HEK293T (cell line): ENCODE measurements around the gene FH.

Experiments used
- ARNT ChIP-seq: fragments of 450-650 bp; IDR thresholded peaks from 2 replicates; pipeline ENCODE4 v1.6.1; 2017; ENCODE audit warnings: mild to moderate bottlenecking
- SP1 ChIP-seq: fragments of 450-650 bp; IDR thresholded peaks from 2 replicates; pipeline ENCODE4 v1.6.1; 2017
- TARDBP ChIP-seq: fragments of 450-650 bp; IDR thresholded peaks from 2 replicates; pipeline ENCODE4 v1.6.1; 2016

DNA sequence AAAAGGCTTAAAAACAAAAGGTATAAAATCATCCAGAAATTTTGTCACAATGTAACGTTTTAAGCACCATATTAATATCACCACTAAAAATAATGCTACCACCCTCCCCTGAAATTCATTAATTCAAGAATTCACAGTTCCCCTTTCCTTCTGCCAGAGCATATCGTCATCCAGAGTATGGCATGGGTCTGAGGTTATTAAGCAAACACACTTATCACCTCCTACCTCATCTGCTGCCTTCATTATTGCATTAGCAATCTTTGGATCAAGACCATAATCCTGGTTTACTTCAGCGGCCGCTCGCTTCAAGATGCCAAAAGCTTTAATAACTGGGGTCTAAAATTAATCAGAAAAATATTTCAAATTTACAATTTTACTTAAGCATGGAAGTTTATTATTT, 6.2 kb downstream of the FH start:
- TF ChIP-seq SP1, result no peak
- no peak for TF ChIP-seq TARDBP
- no peak for TF ChIP-seq ARNT
